H9 (cell line): ENCODE results near the gene DHRS2. TPM values are rescaled to one million over a fixed set of nuclear protein-coding genes. Genes with fewer than 3 reads are reported as not detected.

Source experiments
- DNase-seq: peaks from one replicate; pipeline ENCODE4 v3.0.0-alpha.2; 2017
- H2AFZ ChIP-seq: one replicate; pipeline ENCODE4 v1.6.1; 2013; ENCODE audit warnings: mild to moderate bottlenecking, low read length, control low read depth, moderate library complexity
- H2AK5ac ChIP-seq: 2 replicates; pipeline ENCODE4 v1.6.1; 2013; ENCODE audit warnings: low read length, control low read depth, mixed read lengths; ENCODE audit not compliant: insufficient read length
- H2BK120ac ChIP-seq: one replicate; pipeline ENCODE4 v1.6.1; 2013; ENCODE audit warnings: low read depth, mild to moderate bottlenecking, low read length, control low read depth, inconsistent platforms; ENCODE audit not compliant: poor library complexity, severe bottlenecking
- H2BK12ac ChIP-seq: 2 replicates; pipeline ENCODE4 v1.6.1; 2013; ENCODE audit warnings: low read length, control low read depth, mixed read lengths, low read depth; ENCODE audit not compliant: insufficient read length
- H2BK15ac ChIP-seq: 2 replicates; pipeline ENCODE4 v1.6.1; 2013; ENCODE audit warnings: low read depth, low read length, control low read depth
- H2BK20ac ChIP-seq: one replicate; pipeline ENCODE4 v1.6.1; 2013; ENCODE audit warnings: low read depth, mild to moderate bottlenecking, low read length, control low read depth, inconsistent platforms; ENCODE audit not compliant: poor library complexity, severe bottlenecking
- H2BK5ac ChIP-seq: 2 replicates; pipeline ENCODE4 v1.6.1; 2013; ENCODE audit warnings: low read length, control low read depth, mixed read lengths; ENCODE audit not compliant: insufficient read length
- H3K14ac ChIP-seq: 2 replicates; pipeline ENCODE4 v1.6.1; 2013; ENCODE audit warnings: low read length, control low read depth; ENCODE audit not compliant: insufficient read depth
- H3K18ac ChIP-seq: 2 replicates; pipeline ENCODE4 v1.6.1; 2013; ENCODE audit warnings: low read depth, mild to moderate bottlenecking, mixed read lengths, low read length, control low read depth; ENCODE audit not compliant: insufficient read length
- H3K23ac ChIP-seq: 2 replicates; pipeline ENCODE4 v1.6.1; 2013; ENCODE audit warnings: low read length, control low read depth, mixed read lengths, low read depth; ENCODE audit not compliant: insufficient read length
- H3K23me2 ChIP-seq: 2 replicates; pipeline ENCODE4 v1.6.1; 2013; ENCODE audit warnings: low read depth, mild to moderate bottlenecking, mixed read lengths, low read length, control low read depth; ENCODE audit not compliant: insufficient read length, poor library complexity, severe bottlenecking
- H3K27ac ChIP-seq: 2 replicates; pipeline ENCODE4 v1.5.1; 2013; ENCODE audit warnings: low read length, control low read depth, mixed read lengths, low read depth; ENCODE audit not compliant: insufficient read length
- H3K27me3 ChIP-seq: 2 replicates; pipeline ENCODE4 v1.6.1; 2013; ENCODE audit warnings: low read length, control low read depth, inconsistent platforms; ENCODE audit not compliant: insufficient read depth
- H3K4ac ChIP-seq: 2 replicates; pipeline ENCODE4 v1.6.1; 2013; ENCODE audit warnings: low read depth, mild to moderate bottlenecking, control low read depth, inconsistent platforms, low read length, moderate library complexity
- H3K4me1 ChIP-seq: 2 replicates; pipeline ENCODE4 v1.6.1; 2013; ENCODE audit warnings: low read length, control low read depth, inconsistent platforms; ENCODE audit not compliant: insufficient read depth
- H3K4me2 ChIP-seq: 2 replicates; pipeline ENCODE4 v1.6.1; 2013; ENCODE audit warnings: low read length, control low read depth, mixed read lengths; ENCODE audit not compliant: insufficient read length, insufficient read depth
- H3K56ac ChIP-seq: 2 replicates; pipeline ENCODE4 v1.6.1; 2013; ENCODE audit warnings: low read depth, mild to moderate bottlenecking, mixed read lengths, low read length, control low read depth; ENCODE audit not compliant: insufficient read length
- H3K79me1 ChIP-seq: 2 replicates; pipeline ENCODE4 v1.6.1; 2013; ENCODE audit warnings: low read depth, mild to moderate bottlenecking, moderate library complexity, low read length, control low read depth, inconsistent platforms; ENCODE audit not compliant: insufficient read depth, poor library complexity, severe bottlenecking
- H3K79me2 ChIP-seq: 2 replicates; pipeline ENCODE4 v1.6.1; 2013; ENCODE audit warnings: low read length, control low read depth, inconsistent platforms; ENCODE audit not compliant: insufficient read depth
- H3K9ac ChIP-seq: 2 replicates; pipeline ENCODE4 v1.6.1; 2013; ENCODE audit warnings: low read length, control low read depth, mixed read lengths; ENCODE audit not compliant: insufficient read length; ENCODE audit errors: extremely low read depth
- H3K9me3 ChIP-seq: one replicate; pipeline ENCODE4 v1.6.1; 2013; ENCODE audit warnings: low read depth, low read length, inconsistent platforms; ENCODE audit not compliant: control insufficient read depth
- H3T11ph ChIP-seq: one replicate; pipeline ENCODE4 v1.6.1; 2013; ENCODE audit warnings: mild to moderate bottlenecking, low read length, control low read depth, inconsistent platforms
- H4K20me1 ChIP-seq: one replicate; pipeline ENCODE4 v1.6.1; 2013; ENCODE audit not compliant: control insufficient read depth, insufficient read length, insufficient read depth
- H4K5ac ChIP-seq: 2 replicates; pipeline ENCODE4 v1.6.1; 2013; ENCODE audit warnings: low read depth, mild to moderate bottlenecking, mixed read lengths, low read length, control low read depth; ENCODE audit not compliant: insufficient read length
- H4K8ac ChIP-seq: replicated peaks from 2 replicates; pipeline ENCODE4 v1.6.1; 2013; ENCODE audit warnings: low read length, control low read depth, mixed read lengths, low read depth; ENCODE audit not compliant: insufficient read length
- H4K91ac ChIP-seq: 2 replicates; pipeline ENCODE4 v1.6.1; 2013; ENCODE audit warnings: low read depth, mild to moderate bottlenecking, moderate library complexity, mixed read lengths, low read length, control low read depth; ENCODE audit not compliant: insufficient read length
- H3K27ac Mint-ChIP-seq, 3 experiments: 2 replicates in 2 of 3; 3 replicates in 1 of 3; pipeline ENCODE4 v1.8.0; 2020 to 2021; ENCODE audit warnings: mixed read lengths in 3 of 3, mild to moderate bottlenecking in 1 of 3, moderate library complexity in 1 of 3
- H3K27me3 Mint-ChIP-seq: 2 replicates; pipeline ENCODE4 v1.8.0; 2021; ENCODE audit warnings: low read depth, mild to moderate bottlenecking, moderate library complexity, mixed read lengths
- H3K36me3 Mint-ChIP-seq, 3 experiments: 2 replicates in 2 of 3; 3 replicates in 1 of 3; pipeline ENCODE4 v1.8.0; 2020 to 2021; ENCODE audit warnings: low read depth in 3 of 3, mixed read lengths in 3 of 3; ENCODE audit not compliant: insufficient read depth in 1 of 3
- H3K4me1 Mint-ChIP-seq, 2 experiments: 2 replicates each; pipeline ENCODE4 v1.8.0; 2020; ENCODE audit warnings: mixed read lengths in 2 of 2
- H3K4me3 Mint-ChIP-seq, 2 experiments: 2 replicates in 1 of 2; 3 replicates in 1 of 2; pipeline ENCODE4 v1.8.0; 2020 to 2021; ENCODE audit warnings: mild to moderate bottlenecking in 2 of 2, mixed read lengths in 2 of 2, moderate library complexity in 1 of 2
- H3K9me3 Mint-ChIP-seq, 2 experiments: 2 replicates in 1 of 2; 3 replicates in 1 of 2; pipeline ENCODE4 v1.8.0; 2020; ENCODE audit warnings: mild to moderate bottlenecking in 2 of 2, mixed read lengths in 2 of 2, moderate library complexity in 1 of 2
- whole genome bisulfite sequencing: extraction: QIAGEN DNeasy Blood & Tissue Kit; methylation state at CpG from one replicate; pipeline ENCODE4 v1.1.7; 2013; ENCODE audit warnings: missing lambda C conversion rate, low lambda C conversion rate, mixed read lengths; ENCODE audit not compliant: insufficient read length; ENCODE audit errors: extremely low coverage; 5-methylcytosine and 5-hydroxymethylcytosine counted together
- total RNA-seq: library from RNA; stranded (reverse); gene quantifications from 2 replicates; pipeline ENCODE4 v1.2.1, GENCODE V29; 2021
- TF ChIP-seq, protein P1 (sequence below): fragments of 200-600 bp; sonication (generic); conservative IDR thresholded peaks from 3 replicates; pipeline ENCODE4 v1.8.0; 2021; ENCODE audit warnings: antibody characterized with exemption, mild to moderate bottlenecking

The DHRS2 gene
- total RNA-seq, 1 experiment from 2014 or later, result 0.66 TPM

DNA sequence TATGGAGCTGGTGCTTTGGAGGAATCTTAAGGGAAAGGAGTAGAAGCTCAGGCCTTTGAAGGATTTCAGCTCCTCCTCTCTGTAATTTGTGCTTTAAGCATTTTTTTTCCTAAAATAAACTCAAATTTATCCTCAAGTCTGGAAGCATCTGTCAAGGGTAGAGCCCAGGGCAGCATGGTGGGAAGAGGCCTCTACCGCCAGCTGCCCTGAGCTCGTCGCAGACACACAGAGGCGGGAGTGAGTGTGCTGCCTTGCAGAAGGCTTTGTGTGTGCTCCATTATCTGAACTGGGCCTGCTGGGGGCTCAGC, 9.3 kb downstream of the DHRS2 start:
- TF ChIP-seq, protein P1, sequence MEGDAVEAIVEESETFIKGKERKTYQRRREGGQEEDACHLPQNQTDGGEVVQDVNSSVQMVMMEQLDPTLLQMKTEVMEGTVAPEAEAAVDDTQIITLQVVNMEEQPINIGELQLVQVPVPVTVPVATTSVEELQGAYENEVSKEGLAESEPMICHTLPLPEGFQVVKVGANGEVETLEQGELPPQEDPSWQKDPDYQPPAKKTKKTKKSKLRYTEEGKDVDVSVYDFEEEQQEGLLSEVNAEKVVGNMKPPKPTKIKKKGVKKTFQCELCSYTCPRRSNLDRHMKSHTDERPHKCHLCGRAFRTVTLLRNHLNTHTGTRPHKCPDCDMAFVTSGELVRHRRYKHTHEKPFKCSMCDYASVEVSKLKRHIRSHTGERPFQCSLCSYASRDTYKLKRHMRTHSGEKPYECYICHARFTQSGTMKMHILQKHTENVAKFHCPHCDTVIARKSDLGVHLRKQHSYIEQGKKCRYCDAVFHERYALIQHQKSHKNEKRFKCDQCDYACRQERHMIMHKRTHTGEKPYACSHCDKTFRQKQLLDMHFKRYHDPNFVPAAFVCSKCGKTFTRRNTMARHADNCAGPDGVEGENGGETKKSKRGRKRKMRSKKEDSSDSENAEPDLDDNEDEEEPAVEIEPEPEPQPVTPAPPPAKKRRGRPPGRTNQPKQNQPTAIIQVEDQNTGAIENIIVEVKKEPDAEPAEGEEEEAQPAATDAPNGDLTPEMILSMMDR, result no peak
- Histone ChIP-seq H3K79me1 (no peaks in the 10 kb centered on the region), H2BK20ac (no peak overlapping the region), H3K14ac (no peak overlapping the region), H2BK120ac (no peak overlapping the region), H4K8ac (no peak overlapping the region), H3T11ph (no peak overlapping the region), H4K20me1 (no peaks in the 10 kb centered on the region), H3K23ac (no peak overlapping the region), H3K4ac (no peak overlapping the region), H3K18ac (no peak overlapping the region), H2BK12ac (no peak overlapping the region), H2AFZ (no peak overlapping the region), H3K56ac (no peak overlapping the region), H3K79me2 (no peaks in the 10 kb centered on the region), H2BK15ac (no peak overlapping the region), H3K9me3 (no peaks in the 10 kb centered on the region), H2AK5ac (no peak overlapping the region), H3K9ac (no peak overlapping the region), H3K27me3 (no peaks in the 10 kb centered on the region), H4K91ac (no peak overlapping the region), H3K4me2 (no peak overlapping the region), H3K4me1 (peaks cover 5% of the 10 kb centered on the region; the same call in 1 of the 2 replicates), H3K27ac (no peak overlapping the region), H2BK5ac (no peak overlapping the region), H4K5ac (no peak overlapping the region), H3K23me2 (no peaks in the 10 kb centered on the region)
- H3K36me3 Mint-ChIP-seq, result peaks cover 0 to 2% (median 0%) of the 10 kb centered on the region in 3 experiments; a peak in 3 of 7 replicates
- H3K27me3 Mint-ChIP-seq, result no peaks in the 10 kb centered on the region; the same call in none of the 2 replicates
- DNase-seq, result no peak
- no peak overlapping the region for H3K27ac Mint-ChIP-seq
- H3K9me3 Mint-ChIP-seq, result peaks cover 3 to 32% of the 10 kb centered on the region in 2 experiments; a peak in 3 of 5 replicates
- WGBS, result no CpG with 5 or more reads among the region's 4 CpGs
- H3K4me3 Mint-ChIP-seq, result no peak overlapping the region
- no peaks in the 10 kb centered on the region for H3K4me1 Mint-ChIP-seq
